Measurements from ENCODE around the gene TMEM132C. TPM values are rescaled to one million over a fixed set of nuclear protein-coding genes. Genes with fewer than 3 reads are reported as not detected.

TMEM132C gene
- total and polyA plus RNA-seq, 2 experiments from 2014 or later, result not detected

- Histone ChIP-seq H2AFZ (no peak overlapping the region), H3K36me3 (ENCODE audit: insufficient read depth) (no peaks in the 10 kb centered on the region; the same call in 1 of the 2 replicates), H3F3A (replicated peaks; ENCODE audit: low read depth) (no peaks in the 10 kb centered on the region), H3K9me2 (ENCODE audit: insufficient read depth) (no peaks in the 10 kb centered on the region), H3K4me3 (no peak overlapping the region), H4K20me1 (replicated peaks; ENCODE audit: insufficient read depth) (no peaks in the 10 kb centered on the region), H3K79me2 (replicated peaks; ENCODE audit: insufficient read depth) (no peaks in the 10 kb centered on the region), H3K27ac (ENCODE audit: low read depth) (no peak overlapping the region), H3K27me3 (ENCODE audit: insufficient read depth) (no peaks in the 10 kb centered on the region), H3K4me1 (ENCODE audit: insufficient read depth) (no peaks in the 10 kb centered on the region), H3K4me2 (no peak overlapping the region)
- TF ChIP-seq EZH2phosphoT487 (IDR thresholded peaks at IDR 0.05; ENCODE audit: unreplicated experiment), result no peak
- TF ChIP-seq EZH2 (IDR thresholded peaks at IDR 0.05; ENCODE audit: low read depth, unreplicated experiment), result no peak
- no peak for TF ChIP-seq JUNB (IDR thresholded peaks at IDR 0.05; ENCODE audit: unreplicated experiment)
- no peak for TF ChIP-seq ZNF462 (CRISPR knock-in tag; IDR thresholded peaks at IDR 0.05)
- TF ChIP-seq REST (IDR thresholded peaks at IDR 0.05; ENCODE audit: unreplicated experiment), result no peak
- no peak for TF ChIP-seq ETS1 (IDR thresholded peaks at IDR 0.05)
- no peak for TF ChIP-seq CTCF (conservative IDR thresholded peaks at IDR 0.05; ENCODE audit: low read depth in 2 of 2)
- TF ChIP-seq ZNF331 (CRISPR knock-in tag; IDR thresholded peaks at IDR 0.05; ENCODE audit: low read depth), result no peak
- TF ChIP-seq POLR2AphosphoS5 (IDR thresholded peaks at IDR 0.05; ENCODE audit: low read depth), result no peak
- no peak for TF ChIP-seq ZNF114 (CRISPR knock-in tag; IDR thresholded peaks at IDR 0.05)
- no peak for TF ChIP-seq CREB1 (CRISPR knock-in tag; IDR thresholded peaks at IDR 0.05; ENCODE audit: low read depth)
- no peak for TF ChIP-seq STAT1 (IDR thresholded peaks at IDR 0.05; ENCODE audit: unreplicated experiment)
- no peak for TF ChIP-seq NANOG (IDR thresholded peaks at IDR 0.05; ENCODE audit: borderline replicate concordance)
- ATAC-seq (no peak), DNase-seq (ENCODE audit: low spot score) (no peak)
- Mint-ChIP-seq H3K9me3 (peaks cover 98% of the 10 kb centered on the region; the same call in 2 of the 3 replicates), H3K36me3 (ENCODE audit: low read depth) (peaks cover 40% of the 10 kb centered on the region), H3K4me3 (no peak overlapping the region), H3K4me1 (no peaks in the 10 kb centered on the region), H3K27ac (no peak overlapping the region), H3K27me3 (ENCODE audit: insufficient read depth, low read depth, poor library complexity) (peaks cover 11% of the 10 kb centered on the region)
Observed at GRCh38 chr12:128682548-128683275, 415.7 kb downstream of the TMEM132C start.

Data from GM23338 (cell line).